Kidney epithelial cell (primary cell): Measurements from ENCODE around the gene ZCWPW2. TPM values are rescaled to one million over a fixed set of nuclear protein-coding genes. Genes with fewer than 3 reads are reported as not detected.

Experiments
- DNase-seq: peaks from one replicate; pipeline ENCODE4 v3.0.0-alpha.2; 2010; ENCODE audit warnings: low read depth
- H3K27me3 ChIP-seq: 2 replicates; pipeline ENCODE4 v1.6.0; 2011; ENCODE audit warnings: low read length; ENCODE audit not compliant: control insufficient read depth, insufficient read depth
- H3K36me3 ChIP-seq: 2 replicates; pipeline ENCODE4 v1.5.1; 2011; ENCODE audit warnings: low read length; ENCODE audit not compliant: control insufficient read depth, insufficient read depth
- H3K4me3 ChIP-seq: 2 replicates; pipeline ENCODE4 v1.5.1; 2011; ENCODE audit warnings: low read depth, mild to moderate bottlenecking, control low read depth, low read length
- total RNA-seq: library from RNA; depleted of rRNA; stranded (reverse); fragments of >200 nt; gene quantifications from 2 replicates; pipeline ENCODE4 v1.2.3, GENCODE V29; 2015
- TF ChIP-seq, protein P1 (sequence below): IDR thresholded peaks from 2 replicates; pipeline ENCODE4 v1.5.1; 2011; ENCODE audit warnings: mild to moderate bottlenecking, moderate library complexity, low read length, control low read depth, inconsistent platforms; ENCODE audit not compliant: insufficient read depth, poor library complexity, severe bottlenecking

The ZCWPW2 gene
- total RNA-seq, 1 donor from 2014 or later, result 0.13 TPM

- H3K27me3 ChIP-seq, result no peaks in the 10 kb centered on the region
- TF ChIP-seq, protein P1, sequence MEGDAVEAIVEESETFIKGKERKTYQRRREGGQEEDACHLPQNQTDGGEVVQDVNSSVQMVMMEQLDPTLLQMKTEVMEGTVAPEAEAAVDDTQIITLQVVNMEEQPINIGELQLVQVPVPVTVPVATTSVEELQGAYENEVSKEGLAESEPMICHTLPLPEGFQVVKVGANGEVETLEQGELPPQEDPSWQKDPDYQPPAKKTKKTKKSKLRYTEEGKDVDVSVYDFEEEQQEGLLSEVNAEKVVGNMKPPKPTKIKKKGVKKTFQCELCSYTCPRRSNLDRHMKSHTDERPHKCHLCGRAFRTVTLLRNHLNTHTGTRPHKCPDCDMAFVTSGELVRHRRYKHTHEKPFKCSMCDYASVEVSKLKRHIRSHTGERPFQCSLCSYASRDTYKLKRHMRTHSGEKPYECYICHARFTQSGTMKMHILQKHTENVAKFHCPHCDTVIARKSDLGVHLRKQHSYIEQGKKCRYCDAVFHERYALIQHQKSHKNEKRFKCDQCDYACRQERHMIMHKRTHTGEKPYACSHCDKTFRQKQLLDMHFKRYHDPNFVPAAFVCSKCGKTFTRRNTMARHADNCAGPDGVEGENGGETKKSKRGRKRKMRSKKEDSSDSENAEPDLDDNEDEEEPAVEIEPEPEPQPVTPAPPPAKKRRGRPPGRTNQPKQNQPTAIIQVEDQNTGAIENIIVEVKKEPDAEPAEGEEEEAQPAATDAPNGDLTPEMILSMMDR, result no peak
- H3K36me3 ChIP-seq, result no peaks in the 10 kb centered on the region
- no peak overlapping the region for H3K4me3 ChIP-seq
- DNase-seq, result no peak
These were observed 204.7 kb downstream of the ZCWPW2 start for GRCh38 chr3:28553175-28553574.

DNA sequence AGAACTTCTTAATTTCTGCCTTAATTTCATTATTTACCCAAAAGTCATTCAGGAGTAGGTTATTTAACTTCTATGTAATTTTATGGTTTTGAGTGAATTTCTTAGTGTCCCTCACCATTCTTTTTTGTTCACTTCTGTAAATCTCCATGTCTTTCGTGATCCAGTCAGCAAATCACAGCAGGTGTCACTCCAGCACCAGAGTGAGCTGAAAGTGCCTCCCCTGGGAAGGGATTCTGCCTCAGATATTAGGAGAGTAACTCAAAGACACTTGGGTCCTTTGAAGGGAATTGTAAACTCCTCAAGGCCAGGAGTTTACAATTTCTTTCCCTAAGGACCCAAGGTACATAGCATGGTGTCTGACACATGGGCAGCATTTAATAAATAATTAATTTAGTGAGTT is 207.7 kb downstream of the ZCWPW2 start:
- H3K4me3 ChIP-seq, result no peak overlapping the region
- H3K36me3 ChIP-seq, result no peaks in the 10 kb centered on the region
- TF ChIP-seq, protein P1, result no peak
- no peaks in the 10 kb centered on the region for H3K27me3 ChIP-seq
- DNase-seq, result no peak

GRCh38 chr3:28564211-28564610 is 215.7 kb downstream of the ZCWPW2 start:
- Histone ChIP-seq H3K4me3 (no peak overlapping the region), H3K36me3 (no peaks in the 10 kb centered on the region), H3K27me3 (no peaks in the 10 kb centered on the region)
- DNase-seq, result no peak
- TF ChIP-seq, protein P1, result no peak

DNA sequence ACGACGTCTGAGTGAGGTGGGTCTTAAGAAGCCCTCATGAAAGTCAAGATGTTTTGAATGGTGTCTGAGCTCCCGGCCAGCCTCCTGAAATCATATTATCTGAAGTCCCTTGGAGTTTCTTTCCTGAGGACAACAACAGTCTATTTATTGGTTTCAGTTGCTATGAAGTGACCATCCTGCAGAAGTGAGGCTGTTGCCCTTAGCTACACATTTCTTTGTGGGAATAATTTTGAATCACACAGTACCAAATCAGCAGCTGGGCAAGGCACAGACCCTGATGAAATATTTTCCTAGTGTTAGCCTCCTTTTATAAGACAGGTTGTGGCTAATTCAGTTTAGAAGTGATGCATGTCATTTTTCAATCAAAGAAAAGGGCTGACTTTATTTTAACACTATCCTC is 220.8 kb downstream of the ZCWPW2 start:
- DNase-seq, result no peak
- TF ChIP-seq, protein P1, result no peak
- Histone ChIP-seq H3K27me3 (no peaks in the 10 kb centered on the region), H3K36me3 (no peaks in the 10 kb centered on the region), H3K4me3 (no peak overlapping the region)

- Histone ChIP-seq H3K27me3 (peaks cover 28% of the 10 kb centered on the region), H3K4me3 (no peak overlapping the region), H3K36me3 (no peaks in the 10 kb centered on the region)
- TF ChIP-seq, protein P1, result no peak
- no peak for DNase-seq
These were observed 225.5 kb downstream of the ZCWPW2 start for GRCh38 chr3:28574036-28574435.

GRCh38 chr3:28575100-28575745 is 226.7 kb downstream of the ZCWPW2 start:
- no peak for DNase-seq
- no peaks in the 10 kb centered on the region for H3K36me3 ChIP-seq

More at GRCh38 chr3:28575100-28575745, 226.7 kb downstream of the ZCWPW2 start:
- H3K27me3 ChIP-seq, result peaks cover 28% of the 10 kb centered on the region
- TF ChIP-seq, protein P1, result no peak
- peak overlapping the region; percentile 44 for H3K4me3 ChIP-seq
